GM12878 (cell line): ENCODE data around the gene NDUFS6.

ENCODE experiments used
- BHLHE40 ChIP-seq, 2 experiments: fragments of 450-650 bp in 1 of 2; IDR thresholded peaks; 2 replicates each; pipeline ENCODE4 v1.6.1; 2011 to 2017; ENCODE audit warnings: low read depth in 2 of 2, borderline replicate concordance in 1 of 2, improper control_type of control experiment in 1 of 2, low read length in 1 of 2, mild to moderate bottlenecking in 1 of 2
- EZH2 ChIP-seq: IDR thresholded peaks from 2 replicates; pipeline ENCODE4 v1.6.1; 2012; ENCODE audit warnings: low read depth, mild to moderate bottlenecking, control low read depth, inconsistent platforms, low read length, borderline replicate concordance; ENCODE audit not compliant: control insufficient read depth
- FOXM1 ChIP-seq: IDR thresholded peaks from 2 replicates; pipeline ENCODE4 v1.6.1; 2012; ENCODE audit warnings: low read depth, mild to moderate bottlenecking, inconsistent platforms, low read length, moderate library complexity
- KDM1A ChIP-seq: fragments of 200-600 bp; sonication (generic); IDR thresholded peaks from 2 replicates; pipeline ENCODE4 v1.6.1; 2016; ENCODE audit warnings: borderline replicate concordance
- MYC ChIP-seq: IDR thresholded peaks from 2 replicates; pipeline ENCODE4 v1.6.1; 2011; ENCODE audit warnings: mild to moderate bottlenecking, low read length, moderate library complexity, inconsistent platforms; ENCODE audit not compliant: insufficient read depth, insufficient replicate concordance, insufficient read length, severe bottlenecking
- PAX8 ChIP-seq: fragments of 450-650 bp; IDR thresholded peaks from 2 replicates; pipeline ENCODE4 v1.6.1; 2017; ENCODE audit warnings: mild to moderate bottlenecking, moderate library complexity
- POLR2A ChIP-seq: IDR thresholded peaks from 2 replicates; pipeline ENCODE4 v1.6.1; 2011; ENCODE audit warnings: low read depth, mild to moderate bottlenecking, low read length
- ZZZ3 ChIP-seq: IDR thresholded peaks from 2 replicates; pipeline ENCODE4 v1.6.1; 2011; ENCODE audit warnings: low read depth; ENCODE audit not compliant: control insufficient read depth, insufficient read length
- TF ChIP-seq, protein P1 (sequence below): IDR thresholded peaks from 2 replicates; pipeline ENCODE4 v1.6.1; 2011; ENCODE audit warnings: mild to moderate bottlenecking, low read depth, low read length, moderate library complexity; ENCODE audit not compliant: insufficient replicate concordance
- TF ChIP-seq, protein P2 (sequence below), 3 experiments: IDR thresholded peaks in 2 of 3; conservative IDR thresholded peaks in 1 of 3; 2 replicates each; pipeline ENCODE4 v1.5.1; 2011; ENCODE audit warnings: low read depth in 3 of 3, low read length in 3 of 3, mild to moderate bottlenecking in 3 of 3, control low read depth in 2 of 3, moderate library complexity in 2 of 3, inconsistent platforms in 1 of 3, mixed read lengths in 1 of 3; ENCODE audit not compliant: control insufficient read depth in 2 of 3, insufficient read depth in 1 of 3; ENCODE audit errors: extremely low read depth in 1 of 3

DNA sequence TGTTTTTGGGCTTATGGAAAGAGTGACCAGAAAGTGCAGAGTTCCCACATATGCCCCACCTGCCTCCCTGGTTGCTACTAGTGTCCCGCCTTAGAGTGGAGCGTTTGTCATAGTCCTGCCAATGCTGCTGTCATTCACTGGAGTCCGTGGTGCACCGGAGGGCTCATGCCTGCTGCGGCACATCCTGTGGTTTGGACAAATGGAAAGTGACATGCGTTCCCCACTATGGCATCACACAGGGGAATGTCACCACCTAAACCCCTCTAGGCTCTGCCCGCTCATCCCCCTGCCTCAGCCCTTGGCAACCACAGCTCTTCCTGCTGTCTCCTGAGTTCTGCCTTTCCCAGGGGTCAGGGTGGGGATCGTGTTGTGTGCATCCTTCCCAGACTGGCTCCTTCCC is 52.3 kb downstream of the NDUFS6 start:
- TF ChIP-seq, protein P1, sequence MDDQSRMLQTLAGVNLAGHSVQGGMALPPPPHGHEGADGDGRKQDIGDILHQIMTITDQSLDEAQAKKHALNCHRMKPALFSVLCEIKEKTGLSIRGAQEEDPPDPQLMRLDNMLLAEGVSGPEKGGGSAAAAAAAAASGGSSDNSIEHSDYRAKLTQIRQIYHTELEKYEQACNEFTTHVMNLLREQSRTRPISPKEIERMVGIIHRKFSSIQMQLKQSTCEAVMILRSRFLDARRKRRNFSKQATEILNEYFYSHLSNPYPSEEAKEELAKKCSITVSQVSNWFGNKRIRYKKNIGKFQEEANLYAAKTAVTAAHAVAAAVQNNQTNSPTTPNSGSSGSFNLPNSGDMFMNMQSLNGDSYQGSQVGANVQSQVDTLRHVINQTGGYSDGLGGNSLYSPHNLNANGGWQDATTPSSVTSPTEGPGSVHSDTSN = no peak
- no peak for TF ChIP-seq POLR2A
- TF ChIP-seq EZH2 = no peak
- no peak for TF ChIP-seq BHLHE40 (IDR thresholded peaks at IDR 0.05; ENCODE audit: borderline replicate concordance in 1 of 2, low read depth in 2 of 2, low read length in 1 of 2)
- TF ChIP-seq MYC = no peak
- TF ChIP-seq KDM1A = no peak
- no peak for TF ChIP-seq ZZZ3
- no peak for TF ChIP-seq FOXM1
- TF ChIP-seq, protein P2, sequence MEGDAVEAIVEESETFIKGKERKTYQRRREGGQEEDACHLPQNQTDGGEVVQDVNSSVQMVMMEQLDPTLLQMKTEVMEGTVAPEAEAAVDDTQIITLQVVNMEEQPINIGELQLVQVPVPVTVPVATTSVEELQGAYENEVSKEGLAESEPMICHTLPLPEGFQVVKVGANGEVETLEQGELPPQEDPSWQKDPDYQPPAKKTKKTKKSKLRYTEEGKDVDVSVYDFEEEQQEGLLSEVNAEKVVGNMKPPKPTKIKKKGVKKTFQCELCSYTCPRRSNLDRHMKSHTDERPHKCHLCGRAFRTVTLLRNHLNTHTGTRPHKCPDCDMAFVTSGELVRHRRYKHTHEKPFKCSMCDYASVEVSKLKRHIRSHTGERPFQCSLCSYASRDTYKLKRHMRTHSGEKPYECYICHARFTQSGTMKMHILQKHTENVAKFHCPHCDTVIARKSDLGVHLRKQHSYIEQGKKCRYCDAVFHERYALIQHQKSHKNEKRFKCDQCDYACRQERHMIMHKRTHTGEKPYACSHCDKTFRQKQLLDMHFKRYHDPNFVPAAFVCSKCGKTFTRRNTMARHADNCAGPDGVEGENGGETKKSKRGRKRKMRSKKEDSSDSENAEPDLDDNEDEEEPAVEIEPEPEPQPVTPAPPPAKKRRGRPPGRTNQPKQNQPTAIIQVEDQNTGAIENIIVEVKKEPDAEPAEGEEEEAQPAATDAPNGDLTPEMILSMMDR (IDR thresholded peaks at IDR 0.05 in 2 of 3, conservative IDR thresholded peaks at IDR 0.05 in 1 of 3; ENCODE audit: control insufficient read depth in 2 of 3, extremely low read depth in 1 of 3, insufficient read depth in 1 of 3, low read depth in 3 of 3, low read length in 3 of 3) = no peak
- TF ChIP-seq PAX8 = no peak
